Activated CD8-positive, alpha-beta memory T cell treated with anti-CD3 and anti-CD28 coated beads for 4 hours (primary cell): ENCODE data around the gene ABAT.
"Not testable (repeated sequence)": the region's sequence is repeated elsewhere in the genome, so short reads cannot be mapped to it uniquely, and the experiment has no call there.

ENCODE experiments used
- DNase-seq, 2 donors: peaks; one replicate each; pipeline ENCODE4 v3.0.0-alpha.2; 2020; ENCODE audit warnings: low read depth in 2 of 2

The ABAT gene

DNA sequence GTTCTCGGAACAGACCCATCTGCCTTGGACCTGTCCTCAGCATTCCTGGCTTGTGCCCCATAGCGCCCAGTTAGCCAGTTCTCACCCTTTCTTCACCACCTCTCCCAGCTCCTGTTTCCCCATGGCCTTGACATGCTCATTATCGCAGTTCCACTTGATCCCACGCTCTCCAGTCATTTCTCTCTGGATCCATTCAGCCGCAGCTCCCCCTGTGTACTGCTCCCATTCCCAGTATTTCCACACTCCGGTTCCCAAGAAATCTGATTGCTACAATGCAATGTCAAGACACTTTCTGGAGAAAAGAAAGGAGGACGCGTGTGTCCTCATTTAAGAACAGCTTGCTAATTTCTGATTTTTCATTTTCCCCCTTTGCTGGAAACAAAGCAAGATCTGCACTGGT lies 67.7 kb downstream of the ABAT start:
- no peak for DNase-seq

DNA sequence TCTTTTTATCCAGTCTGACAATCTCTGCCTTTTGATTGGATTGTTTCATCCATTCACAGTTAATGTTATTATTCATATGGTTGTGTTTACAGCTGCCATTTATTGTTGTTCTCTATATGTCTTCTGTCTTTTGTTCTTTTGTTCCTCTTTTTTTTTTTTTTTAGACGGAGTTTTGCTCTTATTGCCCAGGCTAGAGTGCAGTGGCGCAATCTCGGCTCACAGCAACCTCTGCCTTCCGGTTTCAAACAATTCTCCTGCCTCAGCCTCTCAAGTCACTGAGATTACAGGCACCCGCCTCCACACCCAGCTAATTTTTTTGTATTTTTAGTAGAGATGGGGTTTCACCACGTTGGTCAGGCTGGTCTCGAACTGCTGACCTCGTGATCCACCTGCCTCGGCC lies 74.5 kb downstream of the ABAT start:
- not testable (repeated sequence) for DNase-seq

DNA sequence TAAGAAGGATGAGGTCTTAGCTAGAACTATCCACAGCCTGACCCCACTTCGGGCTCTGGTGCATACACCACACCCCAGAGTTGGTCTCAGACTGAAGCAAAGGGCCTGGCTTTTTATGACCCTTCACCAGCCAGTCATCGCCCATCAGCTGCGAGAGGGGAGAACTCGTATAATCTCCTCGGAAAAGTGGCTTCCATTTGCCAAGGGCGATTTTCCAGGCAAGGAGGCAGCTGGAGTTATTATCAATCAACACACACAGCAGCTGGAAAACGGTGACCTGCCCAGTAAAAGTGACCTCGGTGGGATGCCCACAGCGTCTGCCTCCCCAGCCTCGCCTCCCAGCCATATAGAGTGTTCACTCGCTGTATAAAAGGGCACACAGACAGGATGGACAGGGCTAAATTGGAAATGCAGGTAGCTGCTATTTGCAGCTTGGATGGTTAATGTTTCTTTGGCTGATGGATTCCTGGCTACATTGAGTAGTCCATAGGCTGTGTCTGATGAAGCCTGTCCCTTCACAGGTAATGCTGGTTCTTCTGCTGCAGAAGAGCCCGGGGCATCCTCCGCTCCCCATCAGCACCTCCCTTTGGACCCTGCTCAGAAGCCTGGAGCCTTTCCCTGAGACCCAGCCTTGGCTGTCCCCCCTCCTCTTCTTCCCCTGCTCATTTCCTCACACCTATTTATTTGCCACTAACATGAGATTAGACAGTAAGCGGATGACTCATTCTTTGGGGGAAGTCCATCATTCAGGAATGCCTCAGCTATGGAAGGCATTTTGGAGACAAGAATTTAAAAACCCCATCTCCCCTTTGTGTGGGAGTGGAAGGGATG lies 77.3 kb downstream of the ABAT start:
- DNase-seq: no peak

DNA sequence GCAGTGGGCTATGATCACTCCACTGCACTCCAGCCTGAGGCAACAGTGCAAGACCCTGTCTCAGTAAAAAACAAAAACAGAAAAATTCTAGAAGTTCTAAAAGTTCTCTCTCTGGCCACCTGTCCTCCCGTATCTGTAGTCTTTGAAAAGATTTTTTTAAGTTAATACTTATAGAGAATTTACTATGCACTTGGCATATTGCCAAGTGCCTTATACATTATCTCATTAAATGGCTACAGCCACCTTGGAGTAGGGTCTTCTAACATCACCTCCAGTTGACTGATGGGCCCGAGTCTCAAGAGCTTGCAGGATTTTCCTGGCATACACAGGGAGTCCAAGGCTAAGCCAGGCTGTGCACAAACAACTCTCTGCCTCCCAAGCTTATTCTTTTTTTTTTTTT lies 78.3 kb downstream of the ABAT start:
- DNase-seq: no peak

DNA sequence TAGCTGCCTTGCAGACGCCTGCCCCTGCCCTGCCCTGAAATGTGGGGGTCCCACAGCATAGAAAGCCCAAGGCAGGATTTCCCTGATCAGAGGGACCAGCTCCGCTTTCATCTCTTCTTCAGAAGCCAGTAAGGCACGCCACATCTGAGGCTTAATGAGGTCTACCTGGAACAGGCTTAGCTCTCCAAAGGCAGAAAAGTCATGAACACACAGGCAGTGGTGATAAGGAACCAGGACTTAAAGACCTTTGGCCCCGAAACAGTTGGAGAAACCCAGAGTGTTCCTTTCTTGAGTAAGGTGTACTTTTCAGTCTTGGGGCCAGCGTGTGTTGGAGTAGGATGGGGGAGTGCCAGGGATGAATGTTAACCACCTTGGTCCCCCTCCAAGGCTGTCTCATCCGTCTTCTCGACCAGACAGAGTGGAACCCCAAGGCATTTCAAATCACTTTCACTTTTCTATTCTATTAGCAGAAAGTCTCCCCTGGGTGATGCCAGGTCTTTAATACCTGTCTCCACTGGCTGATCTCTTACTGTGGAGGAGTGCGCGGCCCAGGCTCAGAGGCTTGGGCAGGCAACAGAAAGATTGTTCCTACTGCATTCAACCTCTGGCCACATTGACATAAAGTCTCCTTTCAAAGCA lies 79.1 kb downstream of the ABAT start:
- DNase-seq: no peak

DNA sequence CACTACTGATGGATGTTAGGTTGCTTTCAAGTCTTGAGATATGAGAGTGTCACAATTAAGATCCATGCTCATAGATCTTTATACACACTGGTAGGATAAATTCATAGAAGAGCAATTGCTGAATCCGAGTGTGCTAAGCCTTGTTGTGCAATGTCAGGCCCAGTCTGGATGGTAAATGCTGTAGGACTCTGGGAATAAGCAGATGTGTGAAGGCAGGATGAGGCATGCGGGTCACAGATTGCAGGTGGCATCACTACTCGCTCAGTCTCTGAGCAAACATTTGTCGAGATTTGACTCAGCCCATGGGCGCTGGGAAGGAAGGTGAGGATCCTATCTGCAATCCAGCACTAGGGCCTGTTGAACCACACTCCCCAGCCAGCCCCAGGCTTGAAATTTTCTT lies 82.3 kb downstream of the ABAT start:
- no peak for DNase-seq

DNA sequence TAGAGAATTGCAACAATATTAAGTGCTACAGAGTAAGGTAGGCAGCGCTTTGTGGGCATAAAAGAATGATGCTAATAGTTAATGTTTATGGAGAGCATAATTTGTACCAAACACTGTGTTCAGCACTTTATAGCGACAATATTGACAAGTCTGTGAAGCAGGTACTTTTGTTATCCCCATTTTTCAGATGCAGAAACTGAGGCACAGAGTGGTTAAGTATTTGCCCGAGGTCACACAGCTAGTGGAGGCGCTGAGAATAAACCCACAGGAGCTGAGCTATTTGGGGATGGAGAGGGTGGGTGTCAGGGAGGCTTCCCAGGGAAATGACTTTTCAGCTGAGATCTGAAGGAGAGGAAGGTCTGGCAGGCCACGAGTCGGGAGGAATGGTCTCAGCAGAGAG lies 83.6 kb downstream of the ABAT start:
- no peak for DNase-seq

DNA sequence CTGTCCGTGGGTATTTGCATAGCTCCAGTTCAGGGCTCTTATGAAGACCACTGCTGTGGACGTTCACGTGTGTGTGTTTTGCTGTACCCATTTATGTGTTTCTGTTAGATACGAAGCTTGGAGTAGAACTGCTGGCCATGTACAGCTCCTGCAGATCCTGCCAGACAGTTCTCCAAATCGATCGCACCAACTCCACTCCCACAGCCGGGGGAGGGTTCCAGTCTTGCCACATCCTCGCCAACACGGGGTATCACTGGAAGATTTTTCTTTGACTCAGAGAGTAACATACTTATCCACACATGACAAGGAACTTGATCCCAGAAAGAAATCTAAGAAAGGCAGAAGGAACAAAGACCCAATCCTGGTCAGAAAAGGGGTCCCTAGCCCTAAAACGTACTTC lies 85.6 kb downstream of the ABAT start:
- DNase-seq: no peak

DNA sequence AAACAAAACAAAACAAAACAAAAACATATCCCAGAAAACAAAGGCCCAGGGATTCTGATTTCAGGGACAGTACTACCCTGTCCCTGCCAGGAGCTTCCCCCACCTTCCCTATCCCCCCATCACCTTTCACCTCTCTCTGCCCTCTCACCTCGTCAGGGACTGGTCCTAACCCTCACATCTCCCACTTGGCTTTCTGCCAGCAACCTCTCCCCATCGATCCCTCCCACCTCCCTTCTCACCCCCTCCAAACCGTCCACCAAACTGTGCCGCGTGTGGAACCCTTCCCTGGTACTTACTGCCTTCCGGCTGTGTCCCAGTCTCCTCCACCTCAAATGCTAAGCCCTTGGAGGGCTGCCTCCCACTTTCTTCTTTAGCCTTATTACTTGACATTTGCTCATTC lies 86.7 kb downstream of the ABAT start:
- no peak for DNase-seq

DNA sequence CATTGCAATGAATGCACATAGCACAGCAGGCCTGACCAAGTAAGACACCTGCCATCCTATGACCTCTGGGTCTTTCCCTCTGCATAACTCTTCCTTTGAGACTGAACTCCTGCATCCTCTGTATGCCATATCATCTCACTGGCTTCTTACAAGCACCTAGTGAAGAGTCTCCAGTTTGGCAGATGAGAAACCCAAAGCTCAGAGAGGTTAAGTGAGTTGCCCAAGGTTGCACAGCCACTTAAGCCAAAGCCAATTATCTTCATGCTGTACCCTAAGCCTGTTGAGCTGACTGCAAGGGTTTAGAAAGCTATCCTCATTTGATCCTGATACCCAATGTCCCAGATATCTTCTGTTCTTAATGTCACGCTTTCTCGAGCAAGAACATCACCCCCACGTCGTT lies 87.8 kb downstream of the ABAT start:
- no peak for DNase-seq

DNA sequence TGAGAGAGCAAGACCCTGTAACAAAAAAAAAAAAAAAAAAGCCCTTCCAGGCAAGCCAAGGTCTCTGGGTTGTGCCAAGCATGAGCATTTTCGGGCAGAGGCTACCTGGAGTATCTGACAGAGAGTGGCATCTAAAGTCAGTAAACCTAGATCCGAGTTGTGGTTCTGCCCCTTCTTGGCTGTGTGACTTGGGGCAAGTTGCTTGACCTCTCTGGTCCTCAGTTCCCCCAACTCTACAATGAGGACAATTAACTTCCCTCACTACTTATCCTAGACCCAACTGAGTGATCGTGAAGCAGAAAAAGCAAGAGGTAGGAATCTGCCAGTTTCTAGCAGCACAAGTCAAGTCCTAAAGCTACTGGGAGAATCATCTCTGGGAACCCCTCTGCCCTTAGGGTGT lies 88.7 kb downstream of the ABAT start:
- no peak for DNase-seq

DNA sequence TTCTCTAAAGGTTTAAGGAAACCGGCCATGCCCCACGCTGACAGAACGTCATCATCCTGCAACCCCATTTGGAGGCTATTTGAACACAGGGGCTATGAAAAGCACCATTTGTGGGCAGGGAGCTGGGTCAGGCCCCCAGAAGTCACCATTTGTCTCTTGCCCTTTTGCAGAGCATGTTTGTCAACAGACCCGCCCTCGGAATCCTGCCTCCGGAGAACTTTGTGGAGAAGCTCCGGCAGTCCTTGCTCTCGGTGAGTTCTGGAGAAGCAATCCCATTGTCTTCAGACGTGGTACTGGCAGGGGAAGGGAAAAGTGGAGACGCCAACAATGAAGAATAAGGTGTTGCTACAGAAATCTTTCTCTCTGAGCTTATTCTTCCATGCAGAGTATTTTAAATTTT lies 89.5 kb downstream of the ABAT start:
- DNase-seq: no peak

DNA sequence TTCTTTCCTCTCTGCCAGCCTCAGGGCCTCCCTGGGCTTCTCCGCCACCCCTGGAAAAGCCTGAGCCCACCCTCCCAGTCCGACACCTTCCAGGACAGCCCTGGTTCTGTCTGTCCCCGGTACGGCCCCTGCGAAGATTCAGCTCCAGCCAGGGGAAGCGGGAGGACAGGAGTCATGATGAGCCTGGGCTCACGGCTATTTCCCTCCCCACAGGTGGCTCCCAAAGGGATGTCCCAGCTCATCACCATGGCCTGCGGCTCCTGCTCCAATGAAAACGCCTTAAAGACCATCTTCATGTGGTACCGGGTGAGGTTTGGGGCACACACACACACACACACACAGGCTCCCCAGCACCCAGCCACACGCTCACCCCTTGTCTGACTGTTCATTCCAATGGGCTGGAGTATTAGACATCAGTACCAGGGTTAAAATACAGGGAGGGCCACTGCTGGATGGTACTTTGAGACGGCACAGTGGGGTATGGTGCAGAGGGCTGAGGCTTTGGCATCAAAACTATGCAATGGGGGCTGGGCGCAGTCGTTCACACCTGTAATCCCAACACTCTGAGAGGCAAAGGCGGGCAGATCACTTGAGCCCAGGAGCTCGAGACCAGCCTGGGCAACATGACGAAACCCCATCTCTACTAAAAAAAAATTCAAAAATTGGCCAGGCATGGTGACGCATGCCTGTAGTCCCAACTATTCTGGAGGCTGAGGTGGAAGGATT lies 90.3 kb downstream of the ABAT start:
- no peak for DNase-seq

DNA sequence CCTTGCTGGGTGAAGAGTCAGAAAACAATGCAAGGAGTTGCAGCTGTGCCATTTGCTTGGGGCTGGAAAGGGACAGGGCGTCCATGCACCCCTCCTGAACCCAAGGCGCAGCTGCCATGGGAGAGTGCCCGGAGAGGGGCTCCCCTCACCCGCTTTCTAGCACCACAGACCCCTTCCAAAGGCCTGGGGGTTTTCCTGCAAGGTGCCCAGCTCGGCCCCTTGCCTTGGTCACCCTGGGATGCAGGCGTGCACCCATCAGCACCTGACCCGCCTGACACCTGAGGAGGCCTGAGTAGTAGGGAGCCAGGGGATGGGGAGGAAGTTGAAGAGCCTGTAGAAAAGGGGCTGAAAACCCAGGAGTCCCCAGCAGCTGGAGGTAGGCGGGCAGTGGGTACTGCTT lies 92.8 kb downstream of the ABAT start:
- DNase-seq: no peak

DNA sequence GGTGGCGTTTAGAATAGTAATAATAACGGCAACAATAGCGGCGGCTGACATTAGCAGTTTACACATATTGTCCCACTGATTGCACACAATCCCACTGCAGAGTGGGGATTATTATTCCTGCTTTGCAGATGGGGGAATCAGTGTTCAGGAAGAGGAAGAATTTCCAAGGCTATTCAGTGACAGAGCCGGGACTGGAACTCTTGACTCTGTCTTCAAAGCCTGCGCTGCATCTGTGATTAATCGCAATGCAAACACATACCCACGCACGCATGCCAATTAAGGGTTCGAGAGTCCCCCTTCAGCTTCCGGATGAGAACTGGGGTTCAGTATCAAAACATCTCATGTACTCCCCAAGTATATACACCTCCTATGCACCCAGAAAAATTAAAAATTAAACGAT lies 93.9 kb downstream of the ABAT start:
- DNase-seq: no peak

DNA sequence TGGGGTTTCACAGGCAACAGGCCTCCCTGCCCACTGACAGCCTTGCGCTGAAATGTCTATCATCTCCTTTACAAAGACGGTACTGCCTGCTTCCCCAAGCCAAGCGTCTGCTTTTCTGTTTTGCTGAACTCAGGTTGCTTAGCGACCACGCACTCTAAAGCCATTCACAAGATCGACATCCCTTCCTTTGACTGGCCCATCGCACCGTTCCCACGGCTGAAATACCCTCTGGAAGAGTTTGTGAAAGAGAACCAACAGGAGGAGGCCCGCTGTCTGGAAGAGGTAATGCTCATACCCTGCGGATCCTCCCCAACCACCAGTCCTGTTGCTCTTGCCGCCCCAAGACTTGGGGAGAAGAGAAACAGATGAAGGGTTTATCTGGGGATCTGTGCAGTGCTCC lies 94.3 kb downstream of the ABAT start:
- no peak for DNase-seq

DNA sequence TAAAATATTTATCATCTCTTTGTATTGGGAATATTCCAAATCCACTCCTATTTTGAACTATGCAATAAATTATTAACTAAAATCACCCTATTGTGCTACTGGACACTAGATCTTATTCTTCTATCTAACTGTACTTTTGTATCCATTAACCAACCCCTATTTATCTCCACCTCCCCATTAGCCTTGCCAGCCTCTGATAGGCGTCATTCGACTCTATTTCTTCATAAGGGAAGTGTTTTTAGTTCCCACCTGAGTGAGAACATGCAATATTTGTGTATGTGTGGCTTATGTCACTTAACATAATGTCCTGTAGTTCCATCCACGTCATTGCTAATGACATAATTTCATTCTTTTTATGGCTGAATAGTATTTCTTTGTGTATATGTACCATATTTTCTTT lies 99.1 kb downstream of the ABAT start:
- DNase-seq: no peak

DNA sequence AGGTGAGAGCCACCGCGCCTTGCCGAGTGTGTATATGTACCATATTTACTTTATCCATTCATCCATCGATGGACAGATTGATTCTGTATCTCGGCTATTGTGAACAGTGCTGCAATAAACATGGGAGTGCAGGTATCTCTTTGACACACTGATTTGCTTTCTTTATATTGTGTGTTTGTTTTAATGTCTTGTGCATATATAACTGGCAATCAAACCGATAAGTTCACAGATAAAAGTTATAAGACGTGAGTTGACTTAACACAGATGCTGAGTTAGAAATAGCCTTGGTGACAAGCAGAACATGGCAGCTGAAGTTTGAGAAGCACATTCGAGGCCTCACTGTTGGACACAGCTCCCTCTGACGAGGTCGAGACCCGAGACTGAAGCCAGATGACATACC lies 99.8 kb downstream of the ABAT start:
- DNase-seq: no peak

DNA sequence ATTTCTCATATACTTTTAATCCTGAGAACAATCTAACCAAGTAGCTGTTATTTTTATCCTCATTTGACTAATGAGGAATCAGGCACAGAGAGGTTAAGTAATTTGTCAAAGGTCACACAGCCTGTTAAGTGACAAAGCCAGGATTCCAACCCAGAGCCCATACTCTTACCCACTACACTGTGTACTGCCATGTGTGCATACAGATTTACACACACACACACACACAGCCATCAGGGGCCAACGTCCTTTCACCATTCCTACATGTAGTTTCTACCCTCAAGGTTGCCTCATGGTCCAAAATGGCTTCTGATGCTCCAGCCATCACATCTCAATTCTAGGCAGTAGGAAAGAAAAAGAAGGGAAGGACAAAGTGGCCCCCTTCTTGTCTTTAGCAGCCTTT lies 100.9 kb downstream of the ABAT start:
- DNase-seq: no peak

DNA sequence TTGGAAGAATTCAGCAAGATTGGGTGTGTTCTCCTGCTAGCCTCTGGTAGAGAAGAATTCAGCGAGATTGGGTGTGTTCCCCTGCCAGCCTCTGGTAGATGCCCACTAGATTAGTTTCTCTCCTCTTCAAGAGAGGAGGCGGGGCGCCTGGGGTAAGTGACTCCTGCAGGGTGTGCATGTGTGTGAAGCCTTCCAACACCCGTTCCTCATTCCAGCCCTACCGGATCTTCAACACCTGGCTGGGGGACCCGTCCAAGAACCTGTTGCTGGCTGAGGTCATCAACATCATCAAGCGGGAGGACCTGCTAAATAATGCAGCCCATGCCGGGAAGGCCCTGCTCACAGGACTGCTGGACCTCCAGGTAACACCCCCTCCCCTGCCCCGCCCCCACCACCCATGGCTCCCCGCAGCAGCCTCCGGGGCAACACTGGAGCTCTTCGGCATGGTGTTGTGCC lies 101.7 kb downstream of the ABAT start:
- no peak for DNase-seq

DNA sequence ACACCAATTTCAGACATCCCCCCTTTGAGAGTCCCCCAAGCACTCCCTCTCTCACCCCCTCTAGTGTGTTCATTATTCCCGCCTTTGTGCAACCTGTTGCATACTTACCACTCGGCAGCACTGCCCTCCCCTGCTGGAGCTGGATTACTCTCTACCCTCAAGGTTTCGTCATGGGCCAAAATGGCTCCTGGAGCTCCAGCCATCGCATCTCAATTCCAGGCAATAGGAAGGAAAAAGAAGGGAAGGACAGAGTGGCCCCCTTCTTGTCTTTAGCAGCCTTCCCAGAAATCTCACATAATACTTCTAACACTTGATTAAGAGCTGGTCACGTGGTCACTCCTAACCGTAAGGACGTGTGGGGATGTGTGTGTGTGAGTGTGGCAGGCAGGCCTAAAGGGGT lies 102.8 kb downstream of the ABAT start:
- no peak for DNase-seq

DNA sequence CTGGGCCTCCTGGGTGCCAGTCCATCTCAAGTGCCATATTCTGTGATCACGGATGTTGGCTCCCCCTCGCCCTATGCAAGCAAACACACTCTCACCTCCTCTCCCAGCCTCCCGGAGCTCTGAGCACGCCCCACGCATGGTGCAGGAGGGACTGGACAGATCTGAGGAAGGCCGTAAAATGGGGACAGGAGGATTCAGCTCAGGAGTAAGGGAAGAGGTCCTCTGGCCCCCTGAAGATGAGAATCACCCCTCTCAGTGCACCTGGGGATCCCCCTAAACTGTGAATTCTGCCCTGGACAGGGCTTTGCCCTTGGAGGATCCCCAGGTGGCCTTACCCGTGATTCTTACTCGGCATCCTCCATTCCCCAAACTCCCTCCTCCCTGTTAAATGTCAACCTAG lies 107.4 kb downstream of the ABAT start:
- DNase-seq: no peak

DNA sequence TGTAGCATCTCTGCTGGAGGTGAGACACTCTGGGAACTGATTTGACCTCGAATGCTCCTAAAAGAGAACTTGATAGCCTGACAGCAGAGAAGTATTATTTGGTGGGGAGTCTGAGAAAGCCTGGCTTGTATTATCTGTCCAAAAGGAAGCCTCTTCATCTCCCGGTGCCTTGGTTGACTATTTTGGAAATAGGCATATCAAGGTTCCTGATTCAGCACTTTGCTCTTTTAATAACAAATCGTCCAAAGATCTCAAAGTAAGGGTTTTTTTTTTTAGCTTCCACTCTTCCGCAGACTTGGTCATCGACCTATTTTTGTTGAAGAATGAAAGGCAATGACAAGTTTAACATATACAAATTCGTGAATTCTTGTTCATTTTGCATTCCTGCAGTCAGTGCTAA lies 108.3 kb downstream of the ABAT start:
- no peak for DNase-seq
